Activated B cell treated with CpG ODN at 0.5 μM for 24 hours (primary cell): ENCODE measurements around the gene SPACDR. TPM values are rescaled to one million over a fixed set of nuclear protein-coding genes. Genes with fewer than 3 reads are reported as not detected.
"Not testable (repeated sequence)": the region's sequence is repeated elsewhere in the genome, so short reads cannot be mapped to it uniquely, and the experiment has no call there.

Experiments used
- ATAC-seq: fragments of 200-7000 bp; cut with Tn5 transposase; one replicate; pipeline ENCODE4 v1.10.0; 2021; ENCODE audit warnings: low read depth, mild to moderate bottlenecking, moderate library complexity
- CTCF ChIA-PET: fragments of 350-600 bp; sonication (Branson Sonifier 250); formaldehyde crosslinking; loops from one replicate; lab custom pipeline; 2021; ENCODE audit warnings: antibody characterized with exemption; lab: Charles Lee
- POLR2A ChIA-PET: fragments of 350-600 bp; sonication (Branson Sonifier 250); formaldehyde crosslinking; loops from one replicate; lab custom pipeline; 2021; ENCODE audit warnings: antibody characterized with exemption; lab: Charles Lee
- DNase-seq: peaks from one replicate; pipeline ENCODE4 v3.0.0; 2022
- H3K27ac Mint-ChIP-seq: one replicate; pipeline ENCODE4 v1.8.0; 2020; ENCODE audit warnings: mixed read lengths
- H3K27me3 Mint-ChIP-seq: one replicate; pipeline ENCODE4 v1.8.0; 2021; ENCODE audit warnings: mixed read lengths
- H3K36me3 Mint-ChIP-seq: one replicate; pipeline ENCODE4 v1.8.0; 2021; ENCODE audit warnings: low read depth, mixed read lengths
- H3K4me1 Mint-ChIP-seq: one replicate; pipeline ENCODE4 v1.8.0; 2021; ENCODE audit warnings: mixed read lengths
- H3K4me3 Mint-ChIP-seq: one replicate; pipeline ENCODE4 v1.8.0; 2020; ENCODE audit warnings: mild to moderate bottlenecking, mixed read lengths
- H3K9me3 Mint-ChIP-seq: one replicate; pipeline ENCODE4 v1.8.0; 2020; ENCODE audit warnings: mixed read lengths
- CTCF ChIP-seq: fragments of 200-600 bp; IDR thresholded peaks from one replicate; pipeline ENCODE4 v1.8.0; 2022; ENCODE audit warnings: antibody characterized with exemption, mild to moderate bottlenecking
- intact Hi-C: fragments of 100-400 bp; cut with micrococcal nuclease; formaldehyde crosslinking; loops from one replicate; pipeline ENCODE4 v1.15.1; 2024
- total RNA-seq: library from RNA; stranded (reverse); gene quantifications from 2 replicates; pipeline ENCODE4 v1.2.3, GENCODE V29; 2022

The SPACDR gene
- total RNA-seq, 1 donor from 2014 or later = 2.3 TPM

GRCh38 chr7:100455206-100455605 is 8.9 kb downstream of the SPACDR start:
- peaks cover 5% of the 10 kb centered on the region for H3K36me3 Mint-ChIP-seq
- no peak for TF ChIP-seq CTCF
- ChIA-PET POLR2A (interaction anchor here (0.6 to 7.9 kb wide), 5 partner anchors 19 to 316 kb away, joined by 3 to 65 read pairs (median 3); partner anchors contain the start of genes FBXO24, MEPCE, PPP1R35 and ZCWPW1), CTCF (interaction anchor here (0.8 to 1.7 kb wide), 3 partner anchors 9 to 104 kb away, joined by 5 read pairs; partner anchors contain the start of gene SPACDR)
- H3K27me3 Mint-ChIP-seq = no peaks in the 10 kb centered on the region
- DNase-seq (no peak), ATAC-seq (no peak)
- H3K27ac Mint-ChIP-seq = no peak overlapping the region
- no peak overlapping the region for H3K4me3 Mint-ChIP-seq
- intact Hi-C loops = loop anchor here (10.0 kb wide), 1 partner anchor 540 kb away; the partner anchor contains the start of gene TRIM4
- peaks cover 10% of the 10 kb centered on the region for H3K4me1 Mint-ChIP-seq
- no peaks in the 10 kb centered on the region for H3K9me3 Mint-ChIP-seq

- not testable (repeated sequence) for H3K27ac Mint-ChIP-seq, H3K4me3 Mint-ChIP-seq
- intact Hi-C loops = loop anchor here (10.0 kb wide), 1 partner anchor 539 kb away; the partner anchor contains the start of gene TRIM4
Observed at GRCh38 chr7:100453854-100454253, 10.2 kb downstream of the SPACDR start.

GRCh38 chr7:100452513-100452912 is 11.5 kb downstream of the SPACDR start:
- intact Hi-C loops = loop anchor here (10.0 kb wide), 1 partner anchor 538 kb away; the partner anchor contains the start of gene TRIM4
- no peak for DNase-seq
- no peaks in the 10 kb centered on the region for H3K36me3 Mint-ChIP-seq
- H3K27me3 Mint-ChIP-seq = no peaks in the 10 kb centered on the region
- ChIA-PET POLR2A (interaction anchor here (7.9 kb wide), 1 partner anchor 24 kb away, joined by 65 read pairs; the partner anchor contains the start of genes MEPCE and ZCWPW1), CTCF (interaction anchor here (1.0 kb wide), 1 partner anchor 49 kb away, joined by 3 read pairs; no protein-coding TSS in a partner anchor)
- H3K27ac Mint-ChIP-seq = no peak overlapping the region
- ATAC-seq = no peak
- no peak for TF ChIP-seq CTCF
- H3K4me3 Mint-ChIP-seq = no peak overlapping the region
- H3K9me3 Mint-ChIP-seq = no peaks in the 10 kb centered on the region
- peaks cover 11% of the 10 kb centered on the region for H3K4me1 Mint-ChIP-seq

More at GRCh38 chr7:100453854-100454253, 10.2 kb downstream of the SPACDR start:
- H3K36me3 Mint-ChIP-seq, ATAC-seq, CTCF ChIA-PET, DNase-seq, H3K9me3 Mint-ChIP-seq, H3K27me3 Mint-ChIP-seq: not testable (repeated sequence)
- POLR2A ChIA-PET = interaction anchor here (7.9 kb wide), 1 partner anchor 25 kb away, joined by 65 read pairs; the partner anchor contains the start of genes MEPCE and ZCWPW1
- H3K4me1 Mint-ChIP-seq = peaks cover 11% of the 10 kb centered on the region

GRCh38 chr7:100449190-100449795 is 14.8 kb downstream of the SPACDR start:
- no peaks in the 10 kb centered on the region for H3K9me3 Mint-ChIP-seq
- no peaks in the 10 kb centered on the region for H3K27me3 Mint-ChIP-seq
- H3K4me3 Mint-ChIP-seq = peak overlapping the region; percentile 20
- peaks cover 26% of the 10 kb centered on the region for H3K4me1 Mint-ChIP-seq
- H3K27ac Mint-ChIP-seq = no peak overlapping the region
- intact Hi-C loops = no loop called here
- POLR2A ChIA-PET = interaction anchor here (0.6 to 7.9 kb wide), 4 partner anchors 13 to 84 kb away, joined by 3 to 65 read pairs (median 12); partner anchors contain the start of genes MEPCE, PPP1R35 and ZCWPW1
- no peaks in the 10 kb centered on the region for H3K36me3 Mint-ChIP-seq
- no peak for TF ChIP-seq CTCF
- no peak for ATAC-seq
- DNase-seq = no peak
- CTCF ChIA-PET = interaction anchor here (0.7 to 2.1 kb wide), 4 partner anchors 42 to 316 kb away, joined by 4 to 12 read pairs (median 6); no protein-coding TSS in a partner anchor

- H3K27ac Mint-ChIP-seq = not testable (repeated sequence)
Observed at GRCh38 chr7:100447363-100447762, 16.7 kb downstream of the SPACDR start.

More at GRCh38 chr7:100447363-100447762, 16.7 kb downstream of the SPACDR start:
- ChIA-PET POLR2A (interaction anchor here (0.5 to 2.0 kb wide), 6 partner anchors 11 to 178 kb away, joined by 3 to 16 read pairs (median 3); partner anchors contain the start of genes MEPCE, PPP1R35 and ZCWPW1), CTCF (interaction anchor here (1.4 kb wide), 1 partner anchor 40 kb away, joined by 3 read pairs; no protein-coding TSS in a partner anchor)
- H3K36me3 Mint-ChIP-seq, H3K4me3 Mint-ChIP-seq, H3K9me3 Mint-ChIP-seq, intact Hi-C loops, H3K27me3 Mint-ChIP-seq, DNase-seq, ATAC-seq: not testable (repeated sequence)
- peaks cover 27% of the 10 kb centered on the region for H3K4me1 Mint-ChIP-seq
